ENCODE data around the gene ABR.

Gene ABR

GRCh38 chr17:1179818-1180742 is at the start of gene ABR:
Gene ABR (minus strand): TSS chr17:1179981. CDS start chr17:1179727, 254 bp downstream.
- DNase-seq, result peak; percentile 71

GRCh38 chr17:1229349-1229899 is 49.6 kb upstream of the ABR start:
- DNase-seq, result peak; percentile 60

GRCh38 chr17:1228781-1229348 is 49.1 kb upstream of the ABR start:
- DNase-seq, result peak; percentile 38

GRCh38 chr17:1227917-1228780 is 48.4 kb upstream of the ABR start:
- DNase-seq, result peak; percentile 41

- no peak for DNase-seq
Measured at GRCh38 chr17:1227365-1227764, 47.6 kb upstream of the ABR start.

GRCh38 chr17:1226308-1226707 is 46.5 kb upstream of the ABR start:
- no peak for DNase-seq

GRCh38 chr17:1224330-1224729 is 44.5 kb upstream of the ABR start:
- no peak for DNase-seq

- DNase-seq, result no peak
Measured at GRCh38 chr17:1223662-1224061, 43.9 kb upstream of the ABR start.

- no peak for DNase-seq
Measured at GRCh38 chr17:1222321-1222720, 42.5 kb upstream of the ABR start.

GRCh38 chr17:1221209-1221608 is 41.4 kb upstream of the ABR start:
- no peak for DNase-seq

GRCh38 chr17:1220346-1220745 is 40.6 kb upstream of the ABR start:
- DNase-seq, result no peak

GRCh38 chr17:1217089-1217385 is 37.3 kb upstream of the ABR start:
- no peak for DNase-seq

- DNase-seq, result no peak
Measured at GRCh38 chr17:1216217-1217088, 36.7 kb upstream of the ABR start.

- DNase-seq, result no peak
Measured at GRCh38 chr17:1212946-1213345, 33.2 kb upstream of the ABR start.

GRCh38 chr17:1211287-1211686 is 31.5 kb upstream of the ABR start:
- DNase-seq, result no peak

- no peak for DNase-seq
Measured at GRCh38 chr17:1208966-1209365, 29.2 kb upstream of the ABR start.

GRCh38 chr17:1206026-1206777 is 26.4 kb upstream of the ABR start:
- DNase-seq, result no peak

GRCh38 chr17:1203967-1204291 is 24.1 kb upstream of the ABR start:
- no peak for DNase-seq

- peak; percentile 60 for DNase-seq
Measured at GRCh38 chr17:1203111-1203966, 23.6 kb upstream of the ABR start.

- DNase-seq, result no peak
Measured at GRCh38 chr17:1202291-1202690, 22.5 kb upstream of the ABR start.

All from activated T-cell treated with anti-CD3 and anti-CD28 coated beads, Interleukin-2, amount 50 U/mL, for 1 hour (primary cell).